NB4 (cell line): ENCODE measurements around the gene CLK3.

ENCODE experiments used
- POLR2A ChIP-seq: IDR thresholded peaks from 2 replicates; pipeline ENCODE4 v1.6.1; 2011; ENCODE audit warnings: mild to moderate bottlenecking; ENCODE audit not compliant: insufficient read length; ENCODE audit errors: extremely low read depth
- TF ChIP-seq, protein P1 (sequence below): IDR thresholded peaks from one replicate; pipeline ENCODE4 v1.5.1; 2012; ENCODE audit warnings: low read depth, low read length

DNA sequence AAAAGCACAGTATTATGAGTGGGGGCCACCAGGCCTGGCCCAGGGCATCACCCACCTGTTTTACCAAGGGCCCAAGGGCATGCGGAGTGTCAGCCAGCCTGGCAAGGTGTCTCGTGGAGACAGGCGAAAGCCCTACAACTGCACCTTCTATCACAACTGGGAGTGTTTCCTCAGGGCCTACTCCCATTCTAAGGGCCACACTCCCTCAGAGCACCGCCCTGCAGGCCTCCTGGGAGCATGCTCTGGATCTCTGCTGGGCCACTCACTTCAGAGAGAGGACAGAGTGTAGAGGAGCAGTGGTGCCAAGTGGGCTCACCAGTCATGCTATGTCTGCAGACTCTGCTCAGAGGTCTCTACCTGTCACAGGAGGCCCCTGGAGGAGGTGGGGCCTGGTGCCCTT is 21.2 kb upstream of the CLK3 start:
- TF ChIP-seq, protein P1, sequence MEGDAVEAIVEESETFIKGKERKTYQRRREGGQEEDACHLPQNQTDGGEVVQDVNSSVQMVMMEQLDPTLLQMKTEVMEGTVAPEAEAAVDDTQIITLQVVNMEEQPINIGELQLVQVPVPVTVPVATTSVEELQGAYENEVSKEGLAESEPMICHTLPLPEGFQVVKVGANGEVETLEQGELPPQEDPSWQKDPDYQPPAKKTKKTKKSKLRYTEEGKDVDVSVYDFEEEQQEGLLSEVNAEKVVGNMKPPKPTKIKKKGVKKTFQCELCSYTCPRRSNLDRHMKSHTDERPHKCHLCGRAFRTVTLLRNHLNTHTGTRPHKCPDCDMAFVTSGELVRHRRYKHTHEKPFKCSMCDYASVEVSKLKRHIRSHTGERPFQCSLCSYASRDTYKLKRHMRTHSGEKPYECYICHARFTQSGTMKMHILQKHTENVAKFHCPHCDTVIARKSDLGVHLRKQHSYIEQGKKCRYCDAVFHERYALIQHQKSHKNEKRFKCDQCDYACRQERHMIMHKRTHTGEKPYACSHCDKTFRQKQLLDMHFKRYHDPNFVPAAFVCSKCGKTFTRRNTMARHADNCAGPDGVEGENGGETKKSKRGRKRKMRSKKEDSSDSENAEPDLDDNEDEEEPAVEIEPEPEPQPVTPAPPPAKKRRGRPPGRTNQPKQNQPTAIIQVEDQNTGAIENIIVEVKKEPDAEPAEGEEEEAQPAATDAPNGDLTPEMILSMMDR = no peak
- TF ChIP-seq POLR2A = no peak
